GM19468 (cell line): ENCODE measurements around the gene SNAP25.

Experiments
- ATAC-seq: cut with Tn5 transposase; IDR thresholded peaks from one replicate; pipeline ENCODE4 v1.9.1; 2021; ENCODE audit warnings: mild to moderate bottlenecking, moderate library complexity, moderate number of reproducible peaks; ENCODE audit not compliant: unreplicated experiment; ENCODE audit errors: extremely low read depth

SNAP25 gene

DNA sequence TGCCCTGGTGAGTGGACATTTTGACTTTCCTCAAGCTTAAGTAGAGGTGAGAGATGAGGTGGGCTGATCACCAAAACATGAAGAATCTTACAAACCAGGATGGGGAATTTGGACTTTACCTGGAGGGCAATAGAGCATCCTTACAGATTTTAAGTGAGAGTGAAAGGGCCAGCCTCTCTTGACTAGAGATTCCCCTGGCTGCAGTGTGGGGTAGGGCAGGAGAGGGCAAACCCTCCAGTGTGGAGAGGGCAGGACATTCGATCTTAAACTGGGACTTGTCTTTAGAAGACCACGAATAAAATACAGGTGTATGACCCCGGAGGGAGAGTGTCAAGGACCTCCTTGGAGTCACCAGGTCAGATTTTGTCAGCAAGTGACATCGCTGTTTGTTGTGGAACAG lies 105.1 kb downstream of the SNAP25 start:
- no peak for ATAC-seq

DNA sequence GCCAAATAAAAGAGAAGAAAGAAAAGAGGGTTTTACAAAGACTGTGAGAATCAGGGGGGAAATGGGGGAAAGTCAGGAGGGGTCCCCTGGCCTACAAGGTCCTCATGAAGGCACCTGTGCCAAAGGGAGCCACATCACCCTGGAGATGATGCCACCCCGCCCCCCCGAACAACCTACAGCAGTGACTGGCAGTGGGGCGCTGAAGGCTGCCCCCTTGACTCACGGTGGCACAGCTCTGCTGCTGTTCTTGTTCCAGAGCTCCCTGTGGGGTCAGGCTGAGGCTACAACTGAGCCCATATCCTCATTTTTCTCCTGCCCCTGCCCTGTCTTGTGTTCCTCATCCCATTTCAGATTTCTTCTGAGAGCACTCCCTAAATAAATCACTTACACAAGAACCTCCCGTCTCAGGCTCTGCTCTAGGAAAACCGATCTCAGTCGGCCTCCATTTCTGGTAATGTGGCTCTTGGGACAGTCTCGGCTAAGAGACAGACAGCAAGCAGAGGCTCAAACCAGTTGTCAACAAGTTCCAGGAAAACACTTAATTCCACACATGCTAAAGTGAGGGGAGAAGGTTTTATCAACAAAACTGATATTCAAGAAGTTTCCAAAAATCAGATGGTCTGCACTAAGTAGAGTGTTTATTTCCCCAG lies 105.7 kb downstream of the SNAP25 start:
- ATAC-seq: no peak

DNA sequence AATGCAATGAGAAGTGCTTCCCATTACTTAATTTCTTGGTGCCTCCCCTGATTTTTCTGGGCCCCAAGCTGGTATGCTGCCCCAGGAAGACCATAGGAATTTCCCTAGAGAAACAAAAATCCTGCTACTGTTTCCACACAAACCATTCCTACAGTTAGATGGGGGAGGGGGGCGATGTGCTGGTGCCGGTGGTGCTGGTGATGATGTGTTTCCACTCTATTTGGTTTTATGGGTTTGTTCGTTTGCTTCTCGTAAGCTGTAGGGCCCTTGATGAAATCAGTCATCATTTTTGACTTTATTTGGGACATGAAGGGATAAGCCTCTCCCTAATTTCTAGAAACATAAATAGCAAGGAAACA lies 110.2 kb downstream of the SNAP25 start:
- no peak for ATAC-seq

DNA sequence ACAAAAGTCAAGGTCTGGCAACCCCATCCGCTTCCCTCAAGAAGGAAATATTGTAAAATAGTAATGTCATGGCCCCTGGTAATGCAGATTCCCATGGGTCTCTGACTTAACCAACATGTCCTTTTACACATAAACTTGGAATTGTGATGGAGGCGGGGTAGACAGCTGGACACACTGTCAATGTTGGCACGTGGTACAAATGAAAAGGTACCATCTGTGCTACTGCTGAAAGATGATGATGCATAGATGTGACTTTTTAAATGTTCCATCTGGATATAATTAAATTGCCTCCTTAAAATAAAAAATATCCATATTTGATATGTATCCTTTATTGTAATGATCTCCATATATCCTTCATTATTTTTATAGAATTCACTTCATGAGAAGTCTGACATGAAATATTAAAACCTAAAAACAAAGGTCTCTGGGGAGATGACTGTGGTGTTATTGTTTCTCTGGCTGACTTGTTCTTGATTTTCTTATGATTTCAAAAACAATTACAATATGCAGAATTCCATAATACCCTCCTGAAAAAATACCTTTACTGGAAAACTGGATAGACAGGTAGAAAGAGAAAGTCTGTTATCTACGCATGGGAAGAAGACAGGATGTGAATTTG lies 110.9 kb downstream of the SNAP25 start:
- no peak for ATAC-seq

DNA sequence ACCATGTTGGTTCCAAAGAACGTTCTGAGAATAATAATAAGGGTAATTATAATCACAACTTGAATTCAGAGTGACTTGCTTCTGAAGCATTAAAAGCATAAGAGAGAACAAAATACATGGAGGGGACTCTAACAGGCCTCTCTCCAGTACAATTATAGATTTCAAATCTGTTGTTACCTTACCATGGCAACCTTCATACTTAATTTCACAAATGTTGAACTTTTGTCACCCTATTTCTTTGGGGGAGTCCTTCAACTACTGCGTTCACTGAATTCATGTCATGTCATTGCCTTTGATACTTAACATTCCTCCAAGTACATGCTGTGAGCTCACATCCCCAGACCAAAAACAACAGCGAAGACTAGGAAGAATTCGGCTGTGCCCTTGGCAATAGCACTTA lies 111.4 kb downstream of the SNAP25 start:
- ATAC-seq: no peak

DNA sequence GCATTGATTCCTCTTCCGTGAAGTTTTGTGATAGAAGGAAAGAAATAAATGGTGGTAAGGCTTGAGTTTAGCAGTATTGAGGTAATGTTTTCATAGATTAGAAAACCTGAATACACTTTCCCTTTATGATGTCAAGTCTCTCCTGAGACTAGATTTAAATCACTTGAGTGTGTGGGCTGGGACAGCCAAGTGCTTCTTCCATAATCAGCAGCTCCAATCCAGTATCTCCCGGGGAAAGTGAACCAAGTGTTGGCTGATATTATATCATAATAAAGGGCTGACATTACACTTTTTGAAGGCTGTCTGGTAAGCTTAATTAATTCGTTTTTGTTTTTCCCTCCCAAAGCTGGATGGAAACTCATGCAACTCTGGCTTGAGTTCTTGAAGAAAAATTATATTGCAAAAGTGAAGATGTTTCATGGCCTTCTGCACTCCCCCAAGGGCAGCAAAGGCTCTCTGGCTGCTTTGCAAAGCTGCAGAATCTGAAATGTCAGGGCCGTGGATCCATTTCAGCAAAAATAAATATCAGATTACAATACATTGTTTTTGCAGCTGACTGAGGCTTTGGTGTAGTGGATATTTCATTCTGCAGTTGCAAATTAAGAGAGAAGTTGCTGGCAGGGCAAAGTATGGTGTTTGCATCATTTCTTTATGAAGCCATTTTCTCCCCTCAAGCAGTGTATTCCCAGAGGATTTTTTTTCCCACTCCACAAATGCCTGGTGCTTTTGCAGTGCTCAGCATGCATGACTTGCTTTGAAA lies 114.2 kb downstream of the SNAP25 start:
- no peak for ATAC-seq

GRCh38 chr20:10336959-10337729 lies 118.5 kb downstream of the SNAP25 start:
- ATAC-seq: no peak

DNA sequence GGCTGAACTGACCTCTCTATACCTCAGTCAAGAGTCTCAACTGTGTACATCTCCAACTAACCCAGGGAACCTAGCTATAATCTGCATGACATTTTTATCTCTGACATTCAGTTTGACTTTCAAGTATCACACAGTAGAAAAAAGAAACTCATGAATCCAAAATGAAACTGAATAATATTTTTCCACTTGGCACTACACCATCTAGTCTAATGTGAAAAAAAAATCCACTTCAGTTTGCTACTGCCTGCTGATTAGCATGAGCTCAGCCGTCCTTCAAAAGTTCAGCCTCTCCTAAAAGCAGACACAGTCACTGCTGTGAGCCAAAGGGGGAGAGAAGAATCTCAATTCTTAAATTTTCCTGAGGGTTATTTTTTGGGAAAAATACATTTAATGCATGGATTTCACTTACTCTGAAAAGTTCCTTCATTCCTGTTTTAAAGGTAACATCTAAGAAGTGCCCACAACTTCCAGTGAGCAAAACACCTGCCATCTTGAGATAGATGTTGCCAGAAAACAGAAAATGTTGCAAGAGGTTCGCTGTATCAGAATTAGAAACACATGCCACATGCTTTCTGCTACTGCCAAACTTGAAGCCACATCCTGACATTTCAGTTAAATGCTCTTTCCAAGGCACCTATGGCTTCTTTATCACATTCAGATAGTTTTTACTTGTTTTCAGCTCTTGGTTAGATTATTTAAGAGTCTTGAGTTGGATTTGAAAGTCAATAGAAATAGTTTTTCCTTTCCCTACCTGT lies 120.0 kb downstream of the SNAP25 start:
- no peak for ATAC-seq

DNA sequence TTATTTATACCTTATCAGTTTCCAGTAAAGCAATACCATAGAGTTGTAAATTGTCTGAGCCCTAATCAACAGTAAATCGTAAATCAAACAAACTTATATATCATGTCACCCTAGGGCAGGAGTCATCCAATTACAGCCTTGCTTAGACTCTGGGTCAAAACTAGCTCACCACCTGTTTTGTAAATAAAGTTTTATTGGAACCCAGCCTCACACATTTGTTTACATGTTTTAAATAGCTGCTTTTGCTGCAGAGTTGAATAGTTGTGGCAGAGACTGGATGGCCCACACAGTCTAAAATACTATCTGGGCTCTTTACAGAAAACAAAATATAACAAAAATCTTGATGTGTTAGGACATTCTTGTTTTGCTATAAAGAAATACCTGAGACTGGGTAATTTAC lies 121.0 kb downstream of the SNAP25 start:
- no peak for ATAC-seq

DNA sequence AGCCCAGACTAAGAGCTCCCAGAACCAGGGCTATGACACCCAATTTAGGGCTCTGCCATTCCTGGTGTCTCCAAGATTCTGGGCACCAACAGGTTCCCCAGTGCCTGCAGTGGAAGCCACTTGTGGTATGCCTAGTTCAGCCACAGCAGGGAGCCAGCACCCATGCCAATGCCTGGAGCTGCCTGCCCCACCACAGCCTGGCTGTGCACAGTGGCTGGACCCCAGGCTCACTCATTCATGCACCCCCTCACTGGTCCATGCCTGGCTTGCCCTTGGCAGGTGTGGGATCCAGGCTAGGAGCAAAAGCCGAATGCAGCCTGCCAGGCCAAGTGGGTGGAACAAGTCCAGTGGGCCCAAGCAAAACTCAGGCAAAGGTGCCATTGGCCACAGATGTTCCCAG lies 123.5 kb downstream of the SNAP25 start:
- no peak for ATAC-seq

GRCh38 chr20:10344953-10345352 lies 126.3 kb downstream of the SNAP25 start:
- ATAC-seq: no peak

GRCh38 chr20:10347086-10347880 lies 128.7 kb downstream of the SNAP25 start:
- no peak for ATAC-seq

DNA sequence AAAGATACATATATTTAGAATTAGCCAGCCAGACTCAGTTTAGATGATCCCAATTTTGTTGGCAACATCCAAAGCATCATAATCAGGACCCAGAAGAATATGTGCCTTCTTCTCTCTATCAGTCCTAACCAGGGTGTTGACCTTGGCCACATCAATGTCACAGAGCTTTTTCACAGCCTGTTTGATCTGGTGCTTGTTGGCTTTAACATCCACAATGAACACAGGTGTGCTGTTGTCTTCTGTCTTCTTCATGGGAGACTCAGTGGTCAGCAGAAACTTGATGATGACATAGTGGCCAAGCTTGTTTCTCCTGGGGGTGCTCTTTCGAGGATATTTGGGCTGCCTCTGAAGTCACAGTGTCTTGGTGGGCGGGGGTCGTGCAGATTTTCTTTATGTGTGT lies 130.5 kb downstream of the SNAP25 start:
- ATAC-seq: no peak

DNA sequence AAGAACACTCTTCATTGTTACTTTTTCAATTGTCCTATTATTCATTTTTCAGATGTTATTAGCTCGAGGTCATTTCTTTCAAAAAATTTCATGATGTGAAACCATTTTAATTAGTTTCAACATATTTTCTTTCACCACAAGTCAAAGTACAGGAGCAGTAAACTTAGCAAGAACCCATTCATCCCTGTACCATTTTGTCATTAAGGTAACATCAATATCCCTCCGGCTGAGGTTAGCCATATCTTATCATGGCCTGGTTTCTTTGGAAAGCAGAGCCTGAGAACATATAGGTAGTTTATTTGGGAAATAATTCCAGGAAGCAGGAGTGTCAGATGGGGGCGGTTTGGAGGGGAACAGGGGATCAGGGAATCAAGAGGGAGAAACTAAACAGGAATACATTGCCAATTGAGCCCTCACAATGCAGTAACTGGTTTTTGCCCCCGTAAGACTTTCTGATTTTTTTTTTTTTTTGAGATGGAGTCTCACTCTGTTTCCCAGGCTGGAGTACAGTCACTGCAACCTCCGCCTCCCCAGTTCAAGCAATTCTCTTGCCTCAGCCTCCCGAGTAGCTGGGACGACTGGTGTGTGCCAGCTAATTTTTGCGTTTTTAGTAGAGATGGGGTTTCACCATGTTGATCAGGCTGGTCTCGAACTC lies 131.7 kb downstream of the SNAP25 start:
- ATAC-seq: no peak

GRCh38 chr20:10352934-10353824 lies 134.5 kb downstream of the SNAP25 start:
- ATAC-seq: no peak

DNA sequence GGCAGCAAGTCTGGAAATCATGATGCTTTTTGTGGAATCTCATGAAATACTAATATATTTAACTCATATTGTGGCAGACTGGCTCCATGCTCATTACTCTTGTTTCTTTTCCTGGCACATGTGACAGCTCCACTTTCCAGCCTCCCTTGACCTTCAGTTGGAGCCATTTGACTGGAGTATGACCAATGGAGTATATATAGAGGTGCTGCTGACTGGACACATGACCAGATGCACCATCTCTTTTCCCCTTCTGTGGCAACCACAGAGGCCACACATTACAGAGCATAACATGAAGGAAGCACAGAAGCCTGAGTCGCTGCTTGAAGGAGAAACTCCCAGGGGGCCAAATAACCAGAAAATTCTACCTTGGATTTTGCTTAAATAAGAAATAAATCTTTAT lies 138.0 kb downstream of the SNAP25 start:
- no peak for ATAC-seq
